ENCODE data around the gene CTF1.
"Not testable (repeated sequence)": the region's sequence is repeated elsewhere in the genome, so short reads cannot be mapped to it uniquely, and the experiment has no call there.

CTF1 gene

GRCh38 chr16:30931068-30931650 lies 34.7 kb downstream of the CTF1 start:
- no peak for DNase-seq

- peak in 1 of 2 experiments; percentile 28 for DNase-seq
Observed at GRCh38 chr16:30934827-30935557, 38.6 kb downstream of the CTF1 start.

- DNase-seq = no peak
Observed at GRCh38 chr16:30937692-30938091, 41.3 kb downstream of the CTF1 start.

- not testable (repeated sequence) for DNase-seq
Observed at GRCh38 chr16:30939571-30939970, 43.2 kb downstream of the CTF1 start.

- DNase-seq = peak in 1 of 2 experiments; percentile 59
Observed at GRCh38 chr16:30941600-30942425, 45.4 kb downstream of the CTF1 start.

GRCh38 chr16:30942426-30942806 lies 46.0 kb downstream of the CTF1 start:
- DNase-seq = no peak

GRCh38 chr16:30944352-30944751 lies 47.9 kb downstream of the CTF1 start:
- no peak for DNase-seq

GRCh38 chr16:30946671-30947540 lies 50.5 kb downstream of the CTF1 start:
- DNase-seq = no peak

- no peak for DNase-seq
Observed at GRCh38 chr16:30947541-30947858, 51.1 kb downstream of the CTF1 start.

GRCh38 chr16:30947859-30948666 lies 51.6 kb downstream of the CTF1 start:
- peak; percentile 95 to 97 for DNase-seq

GRCh38 chr16:30948667-30949649 lies 52.5 kb downstream of the CTF1 start, which contains the start of gene ORAI3:
ORAI3 (plus strand) TSS chr16:30949068; CDS start chr16:30949290, 222 bp downstream.
- peak in 1 of 2 experiments; percentile 50 for DNase-seq

GRCh38 chr16:30949650-30950515 lies 53.5 kb downstream of the CTF1 start:
- DNase-seq = peak; percentile 87 to 91

- DNase-seq = no peak
Observed at GRCh38 chr16:30950516-30951065, 54.2 kb downstream of the CTF1 start.

GRCh38 chr16:30951193-30951592 lies 54.8 kb downstream of the CTF1 start:
- no peak for DNase-seq

GRCh38 chr16:30951750-30952149 lies 55.3 kb downstream of the CTF1 start:
- no peak for DNase-seq

GRCh38 chr16:30953111-30953510 lies 56.7 kb downstream of the CTF1 start:
- DNase-seq = no peak

Measured in SW 1271 (cell line).